PFSK-1 (cell line): ENCODE data around the gene ADGRL3.

Experiments used
- POLR2AphosphoS5 ChIP-seq: IDR thresholded peaks from 2 replicates; pipeline ENCODE4 v1.6.1; 2012; ENCODE audit warnings: low read depth, mild to moderate bottlenecking, control low read depth, low read length, moderate library complexity
- TAF1 ChIP-seq: IDR thresholded peaks from 2 replicates; pipeline ENCODE4 v1.6.1; 2012; ENCODE audit warnings: low read length, control low read depth, borderline replicate concordance; ENCODE audit not compliant: insufficient read depth

- TF ChIP-seq TAF1, result no peak
- TF ChIP-seq POLR2AphosphoS5, result no peak
These were observed 677.1 kb downstream of the ADGRL3 start for GRCh38 chr4:61877266-61877665.
